Endothelial cell (in vitro differentiated cells): ENCODE measurements around the gene GMDS. TPM values are rescaled to one million over a fixed set of nuclear protein-coding genes. Genes with fewer than 3 reads are reported as not detected.

Source experiments
- DNase-seq: peaks from one replicate; pipeline ENCODE4 v3.0.0; 2021; ENCODE audit warnings: low spot score
- H3K27ac Mint-ChIP-seq: one replicate; pipeline ENCODE4 v1.8.0; 2021; ENCODE audit warnings: mixed read lengths, inconsistent platforms; ENCODE audit not compliant: unreplicated experiment
- H3K27me3 Mint-ChIP-seq: one replicate; pipeline ENCODE4 v1.8.0; 2021; ENCODE audit warnings: mild to moderate bottlenecking, moderate library complexity, mixed read lengths, inconsistent platforms; ENCODE audit not compliant: unreplicated experiment
- H3K36me3 Mint-ChIP-seq: one replicate; pipeline ENCODE4 v1.8.0; 2021; ENCODE audit warnings: mild to moderate bottlenecking, low read depth, mixed read lengths, inconsistent platforms; ENCODE audit not compliant: unreplicated experiment
- H3K4me1 Mint-ChIP-seq: one replicate; pipeline ENCODE4 v1.8.0; 2021; ENCODE audit warnings: mild to moderate bottlenecking, mixed read lengths, inconsistent platforms; ENCODE audit not compliant: unreplicated experiment
- H3K4me3 Mint-ChIP-seq: one replicate; pipeline ENCODE4 v1.8.0; 2021; ENCODE audit warnings: mild to moderate bottlenecking, mixed read lengths, inconsistent platforms; ENCODE audit not compliant: unreplicated experiment
- H3K9me3 Mint-ChIP-seq: one replicate; pipeline ENCODE4 v1.8.0; 2021; ENCODE audit warnings: mixed read lengths, inconsistent platforms; ENCODE audit not compliant: unreplicated experiment
- CTCF ChIP-seq: fragments of 200-600 bp; sonication (generic); IDR thresholded peaks from one replicate; pipeline ENCODE4 v1.5.0; 2021; ENCODE audit warnings: antibody characterized with exemption; ENCODE audit not compliant: unreplicated experiment
- total RNA-seq: library from RNA; stranded (reverse); fragmentation: NEBNext Ultra II Directional; extraction: Animal tissue kit (Norgen Biotek cat#: 25700); gene quantifications from one replicate; pipeline ENCODE4 v1.2.1, GENCODE V29; 2021; ENCODE audit not compliant: unreplicated experiment

The GMDS gene
- total RNA-seq, 1 donor from 2014 or later, result 36.0 TPM

- Mint-ChIP-seq H3K9me3 (no peaks in the 10 kb centered on the region), H3K27me3 (peaks cover 8% of the 10 kb centered on the region), H3K27ac (no peak overlapping the region), H3K36me3 (peaks cover 4% of the 10 kb centered on the region), H3K4me3 (no peak overlapping the region), H3K4me1 (peaks cover 62% of the 10 kb centered on the region)
- no peak for TF ChIP-seq CTCF
- DNase-seq, result no peak
Measured at GRCh38 chr6:1639430-1639829, 606.0 kb downstream of the GMDS start.

DNA sequence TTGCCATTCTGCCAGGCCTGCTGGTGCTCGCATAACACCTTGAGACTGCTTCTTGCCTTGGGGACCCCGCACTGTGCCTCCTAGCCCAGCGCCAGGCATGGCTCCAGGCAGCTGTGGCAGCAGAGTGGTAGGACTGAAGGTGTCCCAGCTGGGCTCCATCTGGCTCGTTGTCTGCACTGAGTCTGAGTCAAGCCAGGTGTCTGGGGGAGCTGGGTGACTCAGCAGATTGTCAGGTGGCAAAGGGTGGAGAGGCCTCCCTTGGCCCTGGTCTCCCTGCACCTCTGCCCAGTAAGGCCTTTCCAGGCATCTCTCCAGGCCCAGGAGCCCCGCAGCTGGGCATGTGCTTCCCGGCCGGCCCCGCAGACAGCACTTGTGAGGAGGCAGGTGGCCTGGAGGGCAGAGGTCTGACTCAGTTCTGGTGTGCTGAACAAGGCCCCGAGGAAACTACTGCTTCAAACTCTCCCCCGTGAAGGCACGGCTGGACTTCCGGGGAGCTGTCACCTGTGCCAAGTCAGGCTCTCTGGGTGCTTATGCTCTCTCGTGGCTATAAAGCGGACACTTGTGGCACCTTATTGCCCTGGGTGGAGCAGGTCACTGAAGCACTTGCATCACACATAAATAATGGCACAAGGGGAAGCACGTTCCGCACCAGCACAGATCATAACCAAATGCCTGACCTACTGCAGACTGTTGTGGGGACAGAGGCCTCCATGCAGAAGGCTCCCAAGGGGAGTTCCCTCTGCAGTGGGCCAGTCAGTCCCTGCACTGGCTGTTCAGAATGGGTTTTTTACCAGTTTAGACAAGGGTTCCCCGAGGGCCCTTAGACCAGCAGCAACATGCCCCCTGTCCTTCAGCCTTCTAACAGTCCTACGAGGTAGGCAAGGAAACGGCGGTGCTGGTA, 608.2 kb downstream of the GMDS start:
- H3K27me3 Mint-ChIP-seq, result peaks cover 11% of the 10 kb centered on the region
- no peaks in the 10 kb centered on the region for H3K9me3 Mint-ChIP-seq
- no peak for DNase-seq
- H3K27ac Mint-ChIP-seq, result no peak overlapping the region
- TF ChIP-seq CTCF, result no peak
- H3K4me1 Mint-ChIP-seq, result peaks cover 47% of the 10 kb centered on the region
- peaks cover under 1% of the 10 kb centered on the region for H3K36me3 Mint-ChIP-seq
- no peak overlapping the region for H3K4me3 Mint-ChIP-seq

DNA sequence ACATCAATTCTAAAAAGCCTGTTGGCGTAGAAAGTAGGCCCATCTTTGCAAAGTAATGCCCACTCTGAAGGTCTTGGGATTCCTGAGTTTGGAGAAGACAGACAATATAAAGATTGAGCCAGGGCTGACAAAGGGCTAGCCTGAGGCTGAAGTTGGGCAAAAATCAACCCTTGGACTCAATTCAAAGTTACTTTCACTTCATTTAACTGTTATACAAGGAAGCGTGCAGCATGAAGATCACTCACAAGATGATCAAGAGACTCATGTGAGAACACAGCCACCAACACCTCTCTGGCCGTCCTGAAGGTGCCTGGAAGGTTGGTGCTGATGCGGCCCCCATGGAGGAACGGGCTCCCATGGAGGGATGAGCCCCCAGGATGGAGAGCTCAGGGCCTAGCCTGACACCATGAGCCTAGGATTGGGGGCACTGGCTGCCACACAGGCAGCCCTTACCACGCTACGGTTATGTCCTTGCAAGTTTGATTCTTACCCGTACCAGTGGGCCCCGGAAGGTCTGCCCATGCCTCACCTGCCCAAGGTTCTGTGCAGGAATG, 609.1 kb downstream of the GMDS start:
- H3K36me3 Mint-ChIP-seq, result no peaks in the 10 kb centered on the region
- no peak overlapping the region for H3K27ac Mint-ChIP-seq
- no peak for TF ChIP-seq CTCF
- H3K4me1 Mint-ChIP-seq, result peaks cover 49% of the 10 kb centered on the region
- peaks cover 9% of the 10 kb centered on the region for H3K27me3 Mint-ChIP-seq
- no peaks in the 10 kb centered on the region for H3K9me3 Mint-ChIP-seq
- DNase-seq, result no peak
- H3K4me3 Mint-ChIP-seq, result no peak overlapping the region

DNA sequence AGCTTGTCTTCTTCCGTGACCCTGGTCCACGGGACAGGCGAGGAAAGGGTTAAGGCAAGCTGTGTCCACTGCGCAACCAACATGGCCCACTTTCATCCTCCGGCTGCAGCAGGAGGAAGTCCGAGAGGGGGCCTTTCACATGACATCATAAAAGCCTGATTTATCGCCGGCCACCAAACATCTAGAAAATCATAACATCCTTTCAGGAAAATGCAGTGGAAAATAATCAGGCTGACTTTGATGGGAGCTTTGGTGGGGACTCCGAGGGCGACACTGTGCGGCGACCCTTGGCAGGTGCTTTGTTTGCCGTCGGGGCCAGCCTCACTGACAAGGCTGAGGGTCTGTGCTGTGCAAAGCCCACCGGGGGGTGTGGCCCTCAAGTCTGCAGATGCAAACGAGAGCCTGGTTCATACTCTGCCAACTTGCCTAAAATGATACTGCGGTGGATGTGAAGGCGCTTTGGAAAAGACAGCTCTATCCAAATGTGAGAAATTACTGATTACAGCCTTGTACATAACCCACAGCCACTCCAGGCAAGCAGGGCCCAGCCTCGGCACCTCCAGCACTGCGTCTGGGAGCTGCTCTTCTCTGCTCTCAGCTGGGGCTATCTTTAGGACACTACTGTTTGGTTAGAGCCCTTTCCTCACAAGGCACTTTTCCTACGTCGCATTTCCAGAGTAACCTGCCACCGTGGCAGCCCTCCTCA, 609.9 kb downstream of the GMDS start:
- no peak for DNase-seq
- peaks cover 49% of the 10 kb centered on the region for H3K4me1 Mint-ChIP-seq
- H3K4me3 Mint-ChIP-seq, result no peak overlapping the region
- H3K9me3 Mint-ChIP-seq, result no peaks in the 10 kb centered on the region
- H3K36me3 Mint-ChIP-seq, result no peaks in the 10 kb centered on the region
- TF ChIP-seq CTCF, result no peak
- no peak overlapping the region for H3K27ac Mint-ChIP-seq
- peaks cover 9% of the 10 kb centered on the region for H3K27me3 Mint-ChIP-seq
